Measurements from ENCODE around the gene GARS1.

The GARS1 gene, protein sequence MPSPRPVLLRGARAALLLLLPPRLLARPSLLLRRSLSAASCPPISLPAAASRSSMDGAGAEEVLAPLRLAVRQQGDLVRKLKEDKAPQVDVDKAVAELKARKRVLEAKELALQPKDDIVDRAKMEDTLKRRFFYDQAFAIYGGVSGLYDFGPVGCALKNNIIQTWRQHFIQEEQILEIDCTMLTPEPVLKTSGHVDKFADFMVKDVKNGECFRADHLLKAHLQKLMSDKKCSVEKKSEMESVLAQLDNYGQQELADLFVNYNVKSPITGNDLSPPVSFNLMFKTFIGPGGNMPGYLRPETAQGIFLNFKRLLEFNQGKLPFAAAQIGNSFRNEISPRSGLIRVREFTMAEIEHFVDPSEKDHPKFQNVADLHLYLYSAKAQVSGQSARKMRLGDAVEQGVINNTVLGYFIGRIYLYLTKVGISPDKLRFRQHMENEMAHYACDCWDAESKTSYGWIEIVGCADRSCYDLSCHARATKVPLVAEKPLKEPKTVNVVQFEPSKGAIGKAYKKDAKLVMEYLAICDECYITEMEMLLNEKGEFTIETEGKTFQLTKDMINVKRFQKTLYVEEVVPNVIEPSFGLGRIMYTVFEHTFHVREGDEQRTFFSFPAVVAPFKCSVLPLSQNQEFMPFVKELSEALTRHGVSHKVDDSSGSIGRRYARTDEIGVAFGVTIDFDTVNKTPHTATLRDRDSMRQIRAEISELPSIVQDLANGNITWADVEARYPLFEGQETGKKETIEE

DNA sequence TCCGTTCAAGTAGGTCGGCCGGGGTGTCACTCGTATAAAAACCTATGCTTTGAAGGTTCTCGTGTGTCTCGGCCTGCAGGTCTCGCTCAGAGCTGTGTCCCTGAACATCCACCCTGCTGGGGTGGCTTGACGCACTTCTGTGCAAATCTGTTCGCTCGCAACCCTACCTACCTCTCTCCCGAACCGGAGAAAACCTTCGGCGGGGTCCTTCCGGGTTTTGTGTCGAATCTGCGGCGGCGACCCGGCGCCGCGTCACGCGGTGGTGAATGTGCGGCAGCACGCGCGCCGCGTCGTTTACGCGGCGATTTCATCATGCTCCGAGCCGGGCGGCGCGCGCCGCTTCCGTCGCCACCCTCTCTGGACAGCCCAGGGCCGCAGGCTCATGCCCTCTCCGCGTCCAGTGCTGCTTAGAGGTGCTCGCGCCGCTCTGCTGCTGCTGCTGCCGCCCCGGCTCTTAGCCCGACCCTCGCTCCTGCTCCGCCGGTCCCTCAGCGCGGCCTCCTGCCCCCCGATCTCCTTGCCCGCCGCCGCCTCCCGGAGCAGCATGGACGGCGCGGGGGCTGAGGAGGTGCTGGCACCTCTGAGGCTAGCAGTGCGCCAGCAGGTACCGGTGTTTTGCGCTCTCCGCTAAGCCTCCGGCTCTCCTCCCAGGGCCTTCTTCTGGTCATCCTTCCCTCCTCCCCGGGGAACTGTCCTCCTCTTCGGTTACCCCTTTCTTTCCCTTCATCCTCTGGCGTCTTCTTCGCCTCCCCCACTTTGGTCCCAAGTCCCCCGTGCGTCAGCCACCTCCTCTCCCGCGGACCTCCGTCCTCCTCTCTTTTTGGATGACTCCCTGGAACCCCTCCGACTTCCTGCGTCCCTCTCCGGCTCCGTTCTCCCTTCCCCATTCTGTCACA lies at the start of gene GARS1:
TSS of gene GARS1 (plus strand) at position 339 of the 896 bp plus-strand sequence. CDS start at position 383, 44 bp downstream.
- peaks cover 32% of the 10 kb centered on the region for H4K20me1 ChIP-seq (ENCODE audit: insufficient read depth, low read length, poor library complexity, severe bottlenecking)
- no peak for TF ChIP-seq EZH2phosphoT487 (IDR thresholded peaks at IDR 0.05; ENCODE audit: borderline replicate concordance)
- TF ChIP-seq, protein P1, sequence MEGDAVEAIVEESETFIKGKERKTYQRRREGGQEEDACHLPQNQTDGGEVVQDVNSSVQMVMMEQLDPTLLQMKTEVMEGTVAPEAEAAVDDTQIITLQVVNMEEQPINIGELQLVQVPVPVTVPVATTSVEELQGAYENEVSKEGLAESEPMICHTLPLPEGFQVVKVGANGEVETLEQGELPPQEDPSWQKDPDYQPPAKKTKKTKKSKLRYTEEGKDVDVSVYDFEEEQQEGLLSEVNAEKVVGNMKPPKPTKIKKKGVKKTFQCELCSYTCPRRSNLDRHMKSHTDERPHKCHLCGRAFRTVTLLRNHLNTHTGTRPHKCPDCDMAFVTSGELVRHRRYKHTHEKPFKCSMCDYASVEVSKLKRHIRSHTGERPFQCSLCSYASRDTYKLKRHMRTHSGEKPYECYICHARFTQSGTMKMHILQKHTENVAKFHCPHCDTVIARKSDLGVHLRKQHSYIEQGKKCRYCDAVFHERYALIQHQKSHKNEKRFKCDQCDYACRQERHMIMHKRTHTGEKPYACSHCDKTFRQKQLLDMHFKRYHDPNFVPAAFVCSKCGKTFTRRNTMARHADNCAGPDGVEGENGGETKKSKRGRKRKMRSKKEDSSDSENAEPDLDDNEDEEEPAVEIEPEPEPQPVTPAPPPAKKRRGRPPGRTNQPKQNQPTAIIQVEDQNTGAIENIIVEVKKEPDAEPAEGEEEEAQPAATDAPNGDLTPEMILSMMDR (conservative IDR thresholded peaks at IDR 0.05; ENCODE audit: low read length), result no peak
- H3K9me2 ChIP-seq (replicated peaks; ENCODE audit: low read depth, low read length), result no peaks in the 10 kb centered on the region
- peak within 1 kb of the TSS; percentile 88 for H3K9ac ChIP-seq (ENCODE audit: low read depth, low read length, poor library complexity, severe bottlenecking)
- no peaks in the 10 kb centered on the region for H3K9me3 ChIP-seq (ENCODE audit: insufficient read depth, low read depth, low read length)
- H2AFZ ChIP-seq (ENCODE audit: low read length), result peak within 1 kb of the TSS; percentile 89
- H3F3A ChIP-seq (ENCODE audit: low read depth), result no peaks in the 10 kb centered on the region
- H3K27me3 ChIP-seq (ENCODE audit: insufficient read depth, low read length, poor library complexity, severe bottlenecking), result peaks cover 5% of the 10 kb centered on the region
- H3K4me1 ChIP-seq (ENCODE audit: insufficient read depth, low read length, poor library complexity, severe bottlenecking), result peaks cover 52% of the 10 kb centered on the region
- H3K4me2 ChIP-seq (ENCODE audit: low read depth, low read length, poor library complexity, severe bottlenecking), result peak within 1 kb of the TSS; percentile 96
- peaks cover 2% of the 10 kb centered on the region; the same call in 1 of the 2 replicates for H3K36me3 ChIP-seq (ENCODE audit: insufficient read depth, low read length)
- H3K4me3 ChIP-seq (ENCODE audit: low read length, poor library complexity, severe bottlenecking), result peak within 1 kb of the TSS; percentile 83
- H3K79me2 ChIP-seq (ENCODE audit: insufficient read depth, low read length), result peaks cover 83% of the 10 kb centered on the region

DNA sequence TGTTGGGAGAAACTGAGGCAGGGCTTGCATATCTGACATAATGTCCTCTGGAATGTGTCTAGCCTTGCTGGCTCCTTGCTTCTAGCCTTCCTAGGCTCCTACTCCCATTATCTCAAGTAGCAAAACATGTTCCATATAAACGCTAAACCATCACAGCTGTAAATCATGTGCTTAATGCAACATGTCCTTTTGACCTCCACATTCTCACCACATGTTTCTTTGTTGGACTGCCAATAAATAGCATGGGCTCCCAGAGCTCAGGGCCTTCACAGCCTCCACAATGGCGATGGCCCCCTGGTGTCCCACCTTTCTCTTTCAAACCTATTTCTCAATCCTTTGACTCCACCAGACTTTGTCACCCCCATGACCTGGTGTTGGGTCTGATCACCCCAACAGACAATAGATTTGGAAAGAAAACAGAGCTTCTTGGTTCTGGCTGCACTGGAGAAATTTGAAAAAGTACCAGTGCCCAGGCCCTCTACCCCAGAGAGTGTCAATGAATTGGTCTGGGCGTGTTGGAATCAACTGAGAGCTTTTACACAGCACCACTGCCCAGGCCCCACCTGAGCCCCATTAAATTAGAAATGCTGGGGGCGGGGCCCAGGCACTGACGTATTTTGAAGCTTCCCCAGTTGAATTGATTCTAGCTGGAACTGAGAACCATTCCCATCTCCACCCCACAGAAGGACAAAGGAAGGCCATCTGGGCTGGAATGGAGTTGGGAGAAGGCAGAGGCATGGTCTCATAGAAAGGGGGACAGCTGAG lies 48.7 kb upstream of the GARS1 start:
- Histone ChIP-seq H3K9me3 (ENCODE audit: insufficient read depth, low read depth, low read length) (no peaks in the 10 kb centered on the region), H3K27me3 (ENCODE audit: insufficient read depth, low read length, poor library complexity, severe bottlenecking) (no peaks in the 10 kb centered on the region), H3K9me2 (replicated peaks; ENCODE audit: low read depth, low read length) (no peaks in the 10 kb centered on the region), H3K4me3 (ENCODE audit: low read length, poor library complexity, severe bottlenecking) (no peak overlapping the region), H3K36me3 (ENCODE audit: insufficient read depth, low read length) (no peaks in the 10 kb centered on the region), H3K4me1 (ENCODE audit: insufficient read depth, low read length, poor library complexity, severe bottlenecking) (no peaks in the 10 kb centered on the region), H3K79me2 (ENCODE audit: insufficient read depth, low read length) (no peaks in the 10 kb centered on the region), H2AFZ (ENCODE audit: low read length) (no peak overlapping the region), H3K9ac (ENCODE audit: low read depth, low read length, poor library complexity, severe bottlenecking) (no peak overlapping the region), H3K4me2 (ENCODE audit: low read depth, low read length, poor library complexity, severe bottlenecking) (no peak overlapping the region), H3F3A (ENCODE audit: low read depth) (no peaks in the 10 kb centered on the region), H4K20me1 (ENCODE audit: insufficient read depth, low read length, poor library complexity, severe bottlenecking) (no peaks in the 10 kb centered on the region)
- TF ChIP-seq, protein P1 (conservative IDR thresholded peaks at IDR 0.05; ENCODE audit: low read length), result no peak
- TF ChIP-seq EZH2phosphoT487 (IDR thresholded peaks at IDR 0.05; ENCODE audit: borderline replicate concordance), result no peak

DNA sequence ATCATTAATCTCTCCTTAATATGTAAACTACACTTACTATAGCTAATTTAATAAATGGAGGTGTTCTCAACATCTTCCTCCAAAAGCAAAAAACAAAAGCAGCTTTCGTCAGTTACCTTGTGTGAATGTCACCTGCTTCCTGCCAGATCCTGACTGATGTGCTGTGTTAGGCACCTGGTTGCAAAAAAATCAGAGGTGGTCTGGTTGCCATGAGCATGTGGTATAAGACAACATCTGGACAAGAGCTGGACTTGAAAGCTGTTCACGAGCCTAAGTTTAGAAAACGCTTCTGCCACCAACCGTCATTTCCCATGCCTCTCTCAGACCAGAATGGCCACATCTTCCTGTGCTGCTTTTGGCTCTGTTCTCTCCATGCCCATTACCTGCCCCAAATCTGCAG lies 48.1 kb upstream of the GARS1 start:
- H3K9ac ChIP-seq (ENCODE audit: low read depth, low read length, poor library complexity, severe bottlenecking), result no peak overlapping the region
- no peaks in the 10 kb centered on the region for H3K36me3 ChIP-seq (ENCODE audit: insufficient read depth, low read length)
- no peak for TF ChIP-seq EZH2phosphoT487 (IDR thresholded peaks at IDR 0.05; ENCODE audit: borderline replicate concordance)
- TF ChIP-seq, protein P1 (conservative IDR thresholded peaks at IDR 0.05; ENCODE audit: low read length), result no peak
- no peak overlapping the region for H3K4me2 ChIP-seq (ENCODE audit: low read depth, low read length, poor library complexity, severe bottlenecking)
- no peaks in the 10 kb centered on the region for H3K79me2 ChIP-seq (ENCODE audit: insufficient read depth, low read length)
- H3F3A ChIP-seq (ENCODE audit: low read depth), result no peaks in the 10 kb centered on the region
- no peaks in the 10 kb centered on the region for H3K9me3 ChIP-seq (ENCODE audit: insufficient read depth, low read depth, low read length)
- no peaks in the 10 kb centered on the region for H4K20me1 ChIP-seq (ENCODE audit: insufficient read depth, low read length, poor library complexity, severe bottlenecking)
- H2AFZ ChIP-seq (ENCODE audit: low read length), result no peak overlapping the region
- H3K4me1 ChIP-seq (ENCODE audit: insufficient read depth, low read length, poor library complexity, severe bottlenecking), result no peaks in the 10 kb centered on the region
- H3K9me2 ChIP-seq (replicated peaks; ENCODE audit: low read depth, low read length), result no peaks in the 10 kb centered on the region
- no peak overlapping the region for H3K4me3 ChIP-seq (ENCODE audit: low read length, poor library complexity, severe bottlenecking)
- H3K27me3 ChIP-seq (ENCODE audit: insufficient read depth, low read length, poor library complexity, severe bottlenecking), result no peaks in the 10 kb centered on the region
